ENCODE results near the gene ZNF618.

- TF ChIP-seq CTCF (IDR thresholded peaks at IDR 0.05; ENCODE audit: poor library complexity) (no peak), EZH2 (IDR thresholded peaks at IDR 0.05; ENCODE audit: borderline replicate concordance) (no peak)
Observed at GRCh38 chr9:113857875-113858274, 18.2 kb upstream of the ZNF618 start.
